HEK293 (cell line): ENCODE measurements around the gene CCDC152.
A peak's percentile ranks its signal among the peaks of the same experiment; 100 is the strongest.

Experiments
- CTCF ChIA-PET: fragments of 350-600 bp; formaldehyde crosslinking; extraction: SDS; loops from one replicate; lab custom pipeline; 2021; ENCODE audit warnings: antibody characterized with exemption; lab: Yijun Ruan, JAX
- POLR2A ChIA-PET: fragments of 300-600 bp; formaldehyde crosslinking; extraction: SDS; loops from one replicate; lab custom pipeline; 2020; ENCODE audit warnings: antibody characterized with exemption, inconsistent platforms; lab: Yijun Ruan, JAX
- H3K27ac ChIP-seq: fragments of 200-500 bp; sonication (Bioruptor generic); 2 replicates; pipeline ENCODE4 v1.5.1; 2014; ENCODE audit warnings: low read depth, low read length, control low read depth, inconsistent platforms; ENCODE audit errors: extremely low read depth
- H3K36me3 ChIP-seq, 2 experiments: fragments of 200-500 bp in 1 of 2; sonication (Bioruptor generic) in 1 of 2; 1 replicate in 1 of 2; 2 replicates in 1 of 2; pipeline ENCODE4 v1.5.1; 2014 to 2017; ENCODE audit warnings: inconsistent platforms in 2 of 2, low read length in 2 of 2; ENCODE audit not compliant: control insufficient read depth in 2 of 2, insufficient read depth in 1 of 2
- H3K4me1 ChIP-seq: fragments of 200-500 bp; sonication (Bioruptor generic); 2 replicates; pipeline ENCODE4 v1.5.1; 2014; ENCODE audit warnings: mild to moderate bottlenecking, low read length, inconsistent platforms; ENCODE audit not compliant: control insufficient read depth, insufficient read depth
- H3K4me3 ChIP-seq: 2 replicates; pipeline ENCODE4 v1.5.1; 2011; ENCODE audit warnings: low read depth, mild to moderate bottlenecking, control low read depth, low read length, moderate library complexity
- H3K9me3 ChIP-seq: fragments of 200-500 bp; sonication (Bioruptor generic); 2 replicates; pipeline ENCODE4 v1.5.1; 2014; ENCODE audit warnings: low read depth, low read length, inconsistent platforms; ENCODE audit not compliant: control insufficient read depth, insufficient read depth
- EGR2 ChIP-seq: fragments of 450-650 bp; formaldehyde crosslinking; IDR thresholded peaks from 2 replicates; pipeline ENCODE4 v1.5.1; 2016; ENCODE audit warnings: low read depth, missing biosample characterization, missing genetic modification characterization
- ELK4 ChIP-seq: IDR thresholded peaks from 2 replicates; pipeline ENCODE4 v1.6.1; 2011; ENCODE audit warnings: mild to moderate bottlenecking, low read depth, low read length, borderline replicate concordance
- GLI2 ChIP-seq: fragments of 450-650 bp; formaldehyde crosslinking; IDR thresholded peaks from 2 replicates; pipeline ENCODE4; 2017; ENCODE audit warnings: missing biosample characterization, missing genetic modification characterization, low read depth, borderline replicate concordance
- KLF9 ChIP-seq: fragments of 450-650 bp; formaldehyde crosslinking; IDR thresholded peaks from 2 replicates; pipeline ENCODE4 v1.5.1; 2016; ENCODE audit warnings: missing biosample characterization, missing genetic modification characterization, low read depth
- MEIS1 ChIP-seq: sonication (generic); formaldehyde crosslinking; IDR thresholded peaks from 2 replicates; pipeline ENCODE4 v1.8.1; 2022; ENCODE audit warnings: missing genetic modification reagents, mild to moderate bottlenecking, borderline replicate concordance
- SP2 ChIP-seq: fragments of 450-650 bp; formaldehyde crosslinking; IDR thresholded peaks from 2 replicates; pipeline ENCODE4 v1.5.1; 2016; ENCODE audit warnings: missing biosample characterization, missing genetic modification characterization
- WT1 ChIP-seq: fragments of 450-650 bp; formaldehyde crosslinking; IDR thresholded peaks from 2 replicates; pipeline ENCODE4 v1.5.1; 2016; ENCODE audit warnings: missing biosample characterization, missing genetic modification characterization
- ZEB2 ChIP-seq: fragments of 450-650 bp; formaldehyde crosslinking; IDR thresholded peaks from 2 replicates; pipeline ENCODE4 v1.5.1; 2016; ENCODE audit warnings: missing biosample characterization, missing genetic modification characterization
- ZNF274 ChIP-seq, 2 experiments: fragments of 200-500 bp in 1 of 2; fragments of 450-650 bp in 1 of 2; sonication (Bioruptor generic) in 1 of 2; formaldehyde crosslinking in 1 of 2; IDR thresholded peaks; 2 replicates each; pipeline versions ENCODE4 v1.5.1 to v1.6.1; 2014 to 2016; ENCODE audit warnings: borderline replicate concordance in 1 of 2, inconsistent platforms in 1 of 2, low read length in 1 of 2, missing biosample characterization in 1 of 2, missing genetic modification characterization in 1 of 2
- ZNF324 ChIP-seq: fragments of 450-650 bp; formaldehyde crosslinking; IDR thresholded peaks from 2 replicates; pipeline ENCODE4 v1.5.1; 2016; ENCODE audit warnings: missing biosample characterization, missing genetic modification characterization
- ZNF510 ChIP-seq: fragments of 450-650 bp; formaldehyde crosslinking; IDR thresholded peaks from 2 replicates; pipeline ENCODE4 v1.5.1; 2018; ENCODE audit warnings: mild to moderate bottlenecking, missing genetic modification characterization, missing biosample characterization; ENCODE audit not compliant: insufficient replicate concordance
- ZNF600 ChIP-seq: fragments of 450-650 bp; formaldehyde crosslinking; IDR thresholded peaks from 2 replicates; pipeline ENCODE4 v1.5.1; 2016; ENCODE audit warnings: missing biosample characterization, missing genetic modification characterization
- ZNF626 ChIP-seq: fragments of 450-650 bp; sonication (Bioruptor Pico); formaldehyde crosslinking; IDR thresholded peaks from 2 replicates; pipeline ENCODE4 v1.5.1; 2018; ENCODE audit warnings: missing biosample characterization, missing genetic modification characterization, inconsistent platforms
- ZNF654 ChIP-seq: fragments of 450-650 bp; formaldehyde crosslinking; IDR thresholded peaks from 2 replicates; pipeline ENCODE4 v1.5.1; 2016; ENCODE audit warnings: low read depth, missing biosample characterization, missing genetic modification characterization
- ZNF660 ChIP-seq: fragments of 450-650 bp; IDR thresholded peaks from 2 replicates; pipeline ENCODE4 v1.5.1; 2018; ENCODE audit warnings: missing biosample characterization, mild to moderate bottlenecking, missing genetic modification characterization
- ZNF664 ChIP-seq: fragments of 450-650 bp; formaldehyde crosslinking; IDR thresholded peaks from 2 replicates; pipeline ENCODE4 v1.5.1; 2016; ENCODE audit warnings: missing biosample characterization, missing genetic modification characterization
- ZNF768 ChIP-seq: fragments of 450-650 bp; formaldehyde crosslinking; IDR thresholded peaks from 2 replicates; pipeline ENCODE4 v1.5.1; 2018; ENCODE audit warnings: missing biosample characterization, mild to moderate bottlenecking, missing genetic modification characterization
- ZSCAN18 ChIP-seq: fragments of 450-650 bp; formaldehyde crosslinking; IDR thresholded peaks from 2 replicates; pipeline ENCODE4 v1.5.1; 2016; ENCODE audit warnings: missing biosample characterization, missing genetic modification characterization

Gene CCDC152

GRCh38 chr5:42767491-42768105 is 11.0 kb downstream of the CCDC152 start (continued):
- TF ChIP-seq ZNF510 (no peak), ZNF654 (tag by site-specific recombination) (peak; percentile 85), ZNF660 (0 out of 2 replicates have a peak, but pooled peaks have one; percentile 49), WT1 (no peak)

GRCh38 chr5:42768106-42768504 is 11.5 kb downstream of the CCDC152 start:
- CTCF ChIA-PET: interaction anchor here (0.6 to 2.3 kb wide), 24 partner anchors 9 to 918 kb away, joined by 3 to 34 read pairs (median 4); partner anchors contain the start of gene GHR
- POLR2A ChIA-PET: no interaction called here
- Histone ChIP-seq H3K4me3 (no peak overlapping the region), H3K9me3 (no peaks in the 10 kb centered on the region), H3K36me3 (no peaks in the 10 kb centered on the region), H3K27ac (no peak overlapping the region), H3K4me1 (no peaks in the 10 kb centered on the region)
- TF ChIP-seq ZSCAN18 (tag by site-specific recombination) (no peak), GLI2 (no peak), SP2 (tag by site-specific recombination) (no peak), ELK4 (no peak), ZNF664 (no peak), ZNF600 (no peak)

- POLR2A ChIA-PET: no interaction called here
- H3K27ac ChIP-seq: no peak overlapping the region
- no peaks in the 10 kb centered on the region for H3K4me1 ChIP-seq
- no peaks in the 10 kb centered on the region for H3K9me3 ChIP-seq
- TF ChIP-seq ZNF626 (no peak), MEIS1 (CRISPR knock-in tag) (no peak), ZNF274 (IDR thresholded peaks at IDR 0.05; ENCODE audit: low read length) (no peak), ZNF274 (tag by site-specific recombination; IDR thresholded peaks at IDR 0.05; ENCODE audit: borderline replicate concordance) (no peak), ZNF768 (no peak), EGR2 (tag by site-specific recombination) (no peak), ZEB2 (tag by site-specific recombination) (no peak), ZNF324 (tag by site-specific recombination) (no peak), KLF9 (tag by site-specific recombination) (no peak)
- CTCF ChIA-PET: interaction anchor here (0.9 to 1.3 kb wide), 2 partner anchors 25 to 119 kb away, joined by 4 read pairs; no protein-coding TSS in a partner anchor
- no peak overlapping the region for H3K4me3 ChIP-seq
- no peaks in the 10 kb centered on the region for H3K36me3 ChIP-seq
These were observed 13.4 kb downstream of the CCDC152 start for GRCh38 chr5:42770003-42770402.
